A549 (cell line): ENCODE data around the gene KCNF1. TPM values are rescaled to one million over a fixed set of nuclear protein-coding genes. Genes with fewer than 3 reads are reported as not detected.

ENCODE experiments used
- ATAC-seq, 2 experiments: fragments of 200-7000 bp in 1 of 2; fragments of >200 bp in 1 of 2; cut with Nextera tagmentation in 1 of 2; cut with Tn5 transposase in 1 of 2; 3 replicates each; pipeline versions ENCODE4 v1.8.0 to v1.9.1; 2018 to 2020; ENCODE audit warnings: mild to moderate bottlenecking in 1 of 2, moderate library complexity in 1 of 2
- CTCF ChIA-PET: fragments of 300-600 bp; sonication (Branson Sonifier 250); formaldehyde crosslinking; extraction: SDS; loops from one replicate; lab custom pipeline; 2021; ENCODE audit warnings: antibody characterized with exemption, inconsistent platforms; lab: Yijun Ruan, JAX
- POLR2A ChIA-PET: fragments of 350-600 bp; formaldehyde crosslinking; extraction: SDS; loops from one replicate; lab custom pipeline; 2021; ENCODE audit warnings: antibody characterized with exemption, inconsistent platforms; lab: Yijun Ruan, JAX
- DNase-seq, 2 experiments: peaks; one replicate each; pipeline versions ENCODE4 v3.0.0 to v3.0.0-alpha.2; 2011 to 2016; ENCODE audit warnings: low read depth in 1 of 2, low spot score in 1 of 2
- FAIRE-seq: peaks from 2 replicates; lab custom pipeline; 2011; peaks lifted over from hg19 to GRCh38; lab: Jason Lieb, UNC
- H3K27ac ChIP-seq, 2 experiments: fragments of >200 bp; sonication (Bioruptor Twin); formaldehyde crosslinking; 3 replicates each; pipeline ENCODE4 v1.5.1; 2016 to 2017
- H3K4me1 ChIP-seq: fragments of >200 bp; sonication (Bioruptor Twin); formaldehyde crosslinking; 3 replicates; pipeline ENCODE4 v1.6.1; 2016
- H3K4me2 ChIP-seq: fragments of >200 bp; sonication (Bioruptor Twin); formaldehyde crosslinking; 3 replicates; pipeline ENCODE4 v1.6.1; 2016
- H3K4me3 ChIP-seq: fragments of >200 bp; sonication (Bioruptor Twin); formaldehyde crosslinking; 3 replicates; pipeline ENCODE4 v1.5.1; 2016
- H3K9me3 ChIP-seq: fragments of >200 bp; sonication (Bioruptor Twin); formaldehyde crosslinking; 3 replicates; pipeline ENCODE4 v1.6.1; 2016
- BHLHE40 ChIP-seq: IDR thresholded peaks from 2 replicates; pipeline ENCODE4 v1.6.1; 2012; ENCODE audit warnings: low read depth, low read length, inconsistent platforms
- CHD4 ChIP-seq: fragments of 200-600 bp; sonication (generic); IDR thresholded peaks from 2 replicates; pipeline ENCODE4 v1.6.1; 2016; ENCODE audit warnings: antibody characterized with exemption, mild to moderate bottlenecking, borderline replicate concordance
- EHMT2 ChIP-seq: fragments of 200-600 bp; sonication (generic); IDR thresholded peaks from 2 replicates; pipeline ENCODE4 v1.6.1; 2016; ENCODE audit warnings: antibody characterized with exemption, low read depth, mild to moderate bottlenecking, moderate library complexity
- ESRRA ChIP-seq: fragments of 150-350 bp; IDR thresholded peaks from 2 replicates; pipeline ENCODE4 v1.6.1; 2014; ENCODE audit warnings: mild to moderate bottlenecking, low read length, borderline replicate concordance
- FOSL2 ChIP-seq, 2 experiments: fragments of 450-650 bp in 1 of 2; fragments of >200 bp in 1 of 2; sonication (Bioruptor Twin) in 1 of 2; formaldehyde crosslinking; IDR thresholded peaks; 2 replicates each; pipeline versions ENCODE4 v1.5.0 to v1.6.1; 2016 to 2020; ENCODE audit warnings: mild to moderate bottlenecking in 1 of 2, moderate library complexity in 1 of 2
- HOXB13 ChIP-seq: fragments of 250-450 bp; sonication (Bioruptor Pico); IDR thresholded peaks from 2 replicates; pipeline ENCODE4 v1.5.0; 2020; ENCODE audit warnings: low read depth, mild to moderate bottlenecking, moderate library complexity
- HOXB5 ChIP-seq: fragments of 250-450 bp; sonication (Bioruptor Pico); IDR thresholded peaks from 2 replicates; pipeline ENCODE4 v1.5.0; 2020; ENCODE audit warnings: mild to moderate bottlenecking, moderate library complexity
- JUN ChIP-seq, 2 experiments: fragments of >200 bp; sonication (Bioruptor Twin); formaldehyde crosslinking; IDR thresholded peaks; 2 replicates in 1 of 2; 3 replicates in 1 of 2; pipeline ENCODE4 v1.6.1; 2016 to 2017
- KDM1A ChIP-seq: fragments of 200-600 bp; sonication (generic); IDR thresholded peaks from 2 replicates; pipeline ENCODE4 v1.6.1; 2016; ENCODE audit warnings: low read depth, mild to moderate bottlenecking
- MYC ChIP-seq: IDR thresholded peaks from 2 replicates; pipeline ENCODE4 v1.6.1; 2012; ENCODE audit warnings: mild to moderate bottlenecking, inconsistent platforms, low read length, improper control_type of control experiment, borderline replicate concordance
- NPAS2 ChIP-seq: fragments of 250-450 bp; sonication (Bioruptor Pico); IDR thresholded peaks from 2 replicates; pipeline ENCODE4 v1.8.0; 2022; ENCODE audit warnings: mild to moderate bottlenecking, moderate library complexity, borderline replicate concordance
- POLR2AphosphoS2 ChIP-seq: conservative IDR thresholded peaks from 2 replicates; pipeline ENCODE4 v1.6.1; 2012; ENCODE audit warnings: low read length, improper control_type of control experiment, inconsistent platforms
- RAD21 ChIP-seq, 2 experiments: fragments of >200 bp in 1 of 2; sonication (Bioruptor Twin) in 1 of 2; formaldehyde crosslinking in 1 of 2; IDR thresholded peaks in 1 of 2; conservative IDR thresholded peaks in 1 of 2; 2 replicates in 1 of 2; 3 replicates in 1 of 2; pipeline ENCODE4 v1.6.1; 2012 to 2018; ENCODE audit warnings: inconsistent platforms in 1 of 2
- RARB ChIP-seq: fragments of 250-450 bp; sonication (Bioruptor Pico); IDR thresholded peaks from 2 replicates; pipeline ENCODE4 v1.8.0; 2021; ENCODE audit warnings: mild to moderate bottlenecking, moderate library complexity
- RCOR1 ChIP-seq: fragments of 150-350 bp; IDR thresholded peaks from 2 replicates; pipeline ENCODE4 v1.6.1; 2014; ENCODE audit warnings: antibody characterized with exemption, low read length, low read depth
- SMC3 ChIP-seq: fragments of >200 bp; sonication (Bioruptor Twin); formaldehyde crosslinking; IDR thresholded peaks from 3 replicates; pipeline ENCODE4 v1.6.1; 2018; ENCODE audit warnings: inconsistent platforms
- SREBF2 ChIP-seq: fragments of 450-650 bp; IDR thresholded peaks from 2 replicates; pipeline ENCODE4 v1.6.1; 2014; ENCODE audit warnings: mild to moderate bottlenecking, moderate library complexity
- ZC3H11A ChIP-seq: fragments of 450-650 bp; IDR thresholded peaks from 2 replicates; pipeline ENCODE4 v1.6.1; 2014; ENCODE audit warnings: antibody characterized with exemption, mild to moderate bottlenecking
- ZFP36 ChIP-seq: fragments of 450-650 bp; IDR thresholded peaks from 2 replicates; pipeline ENCODE4 v1.6.1; 2014; ENCODE audit warnings: borderline replicate concordance; ENCODE audit not compliant: partially characterized antibody
- ZNF302 ChIP-seq: fragments of 250-450 bp; sonication (Bioruptor Pico); IDR thresholded peaks from 2 replicates; pipeline ENCODE4 v1.9.0; 2021; ENCODE audit warnings: inconsistent platforms, mild to moderate bottlenecking, moderate library complexity
- WGBS: methylation state at CpG from one replicate; pipeline ENCODE4 v1.1.6; 2017; ENCODE audit errors: missing lambda C conversion rate; 5-methylcytosine and 5-hydroxymethylcytosine counted together
- polyA plus RNA-seq, 4 experiments: library from polyadenylated mRNA; depleted of rRNA in 3 of 4; stranded (reverse); fragments of >200 nt; fragmentation: RNase III in 1 of 4; extraction: RNeasy Plus Mini Kit Qiagen cat#74134 plus additional on column Dnase treatment in 1 of 4; gene quantifications; 2 replicates in 3 of 4; 3 replicates in 1 of 4; pipeline ENCODE4 v1.2.3, GENCODE V29; 2011 to 2017
- TF ChIP-seq, protein P1 (sequence below): fragments of >200 bp; sonication (Bioruptor Twin); formaldehyde crosslinking; IDR thresholded peaks from 3 replicates; pipeline ENCODE4 v1.6.1; 2016
- TF ChIP-seq, protein P2 (sequence below): fragments of 200-600 bp; sonication (generic); IDR thresholded peaks from 2 replicates; pipeline ENCODE4 v1.6.1; 2016; ENCODE audit warnings: antibody characterized with exemption, mild to moderate bottlenecking, moderate library complexity
- TF ChIP-seq, protein P3 (sequence below): fragments of >200 bp; sonication (Bioruptor Twin); formaldehyde crosslinking; IDR thresholded peaks from 2 replicates; pipeline ENCODE4 v1.6.1; 2016
- TF ChIP-seq, protein P4 (sequence below): IDR thresholded peaks from 2 replicates; pipeline ENCODE4 v1.6.1; 2012
- TF ChIP-seq, protein P5 (sequence below): fragments of 450-650 bp; IDR thresholded peaks from 2 replicates; pipeline ENCODE4 v1.6.1; 2014; ENCODE audit warnings: antibody characterized with exemption

KCNF1 gene
- polyA plus RNA-seq, 2 of the 4 experiments (the other 2 are of a cell fraction), result 3.7 to 4.4 TPM

- ATAC-seq (no peak), DNase-seq (no peak), FAIRE-seq (no peak)
- ChIA-PET CTCF (interaction anchor here (1.5 to 2.1 kb wide), 2 partner anchors 86 to 205 kb away, joined by 3 to 7 read pairs; no protein-coding TSS in a partner anchor), POLR2A (no interaction called here)
- no peaks in the 10 kb centered on the region for H3K9me3 ChIP-seq
- peaks cover 4% of the 10 kb centered on the region; the same call in 2 of the 3 replicates for H3K4me1 ChIP-seq
- H3K4me2 ChIP-seq, result no peak overlapping the region
- no peak for TF ChIP-seq CHD4
- no peak for TF ChIP-seq MYC
- TF ChIP-seq, protein P1, sequence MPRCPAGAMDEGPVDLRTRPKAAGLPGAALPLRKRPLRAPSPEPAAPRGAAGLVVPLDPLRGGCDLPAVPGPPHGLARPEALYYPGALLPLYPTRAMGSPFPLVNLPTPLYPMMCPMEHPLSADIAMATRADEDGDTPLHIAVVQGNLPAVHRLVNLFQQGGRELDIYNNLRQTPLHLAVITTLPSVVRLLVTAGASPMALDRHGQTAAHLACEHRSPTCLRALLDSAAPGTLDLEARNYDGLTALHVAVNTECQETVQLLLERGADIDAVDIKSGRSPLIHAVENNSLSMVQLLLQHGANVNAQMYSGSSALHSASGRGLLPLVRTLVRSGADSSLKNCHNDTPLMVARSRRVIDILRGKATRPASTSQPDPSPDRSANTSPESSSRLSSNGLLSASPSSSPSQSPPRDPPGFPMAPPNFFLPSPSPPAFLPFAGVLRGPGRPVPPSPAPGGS, result no peak
- TF ChIP-seq, protein P2, sequence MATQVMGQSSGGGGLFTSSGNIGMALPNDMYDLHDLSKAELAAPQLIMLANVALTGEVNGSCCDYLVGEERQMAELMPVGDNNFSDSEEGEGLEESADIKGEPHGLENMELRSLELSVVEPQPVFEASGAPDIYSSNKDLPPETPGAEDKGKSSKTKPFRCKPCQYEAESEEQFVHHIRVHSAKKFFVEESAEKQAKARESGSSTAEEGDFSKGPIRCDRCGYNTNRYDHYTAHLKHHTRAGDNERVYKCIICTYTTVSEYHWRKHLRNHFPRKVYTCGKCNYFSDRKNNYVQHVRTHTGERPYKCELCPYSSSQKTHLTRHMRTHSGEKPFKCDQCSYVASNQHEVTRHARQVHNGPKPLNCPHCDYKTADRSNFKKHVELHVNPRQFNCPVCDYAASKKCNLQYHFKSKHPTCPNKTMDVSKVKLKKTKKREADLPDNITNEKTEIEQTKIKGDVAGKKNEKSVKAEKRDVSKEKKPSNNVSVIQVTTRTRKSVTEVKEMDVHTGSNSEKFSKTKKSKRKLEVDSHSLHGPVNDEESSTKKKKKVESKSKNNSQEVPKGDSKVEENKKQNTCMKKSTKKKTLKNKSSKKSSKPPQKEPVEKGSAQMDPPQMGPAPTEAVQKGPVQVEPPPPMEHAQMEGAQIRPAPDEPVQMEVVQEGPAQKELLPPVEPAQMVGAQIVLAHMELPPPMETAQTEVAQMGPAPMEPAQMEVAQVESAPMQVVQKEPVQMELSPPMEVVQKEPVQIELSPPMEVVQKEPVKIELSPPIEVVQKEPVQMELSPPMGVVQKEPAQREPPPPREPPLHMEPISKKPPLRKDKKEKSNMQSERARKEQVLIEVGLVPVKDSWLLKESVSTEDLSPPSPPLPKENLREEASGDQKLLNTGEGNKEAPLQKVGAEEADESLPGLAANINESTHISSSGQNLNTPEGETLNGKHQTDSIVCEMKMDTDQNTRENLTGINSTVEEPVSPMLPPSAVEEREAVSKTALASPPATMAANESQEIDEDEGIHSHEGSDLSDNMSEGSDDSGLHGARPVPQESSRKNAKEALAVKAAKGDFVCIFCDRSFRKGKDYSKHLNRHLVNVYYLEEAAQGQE, result no peak
- TF ChIP-seq POLR2AphosphoS2, result no peak
- no peak for TF ChIP-seq RCOR1
- no peak for TF ChIP-seq FOSL2 (IDR thresholded peaks at IDR 0.05)
- no peak for TF ChIP-seq FOSL2 (CRISPR knock-in tag; IDR thresholded peaks at IDR 0.05)
- no peak for TF ChIP-seq RAD21 (conservative IDR thresholded peaks at IDR 0.05 in 1 of 2, IDR thresholded peaks at IDR 0.05 in 1 of 2)
- TF ChIP-seq NPAS2 (CRISPR knock-in tag), result no peak
- TF ChIP-seq, protein P3, sequence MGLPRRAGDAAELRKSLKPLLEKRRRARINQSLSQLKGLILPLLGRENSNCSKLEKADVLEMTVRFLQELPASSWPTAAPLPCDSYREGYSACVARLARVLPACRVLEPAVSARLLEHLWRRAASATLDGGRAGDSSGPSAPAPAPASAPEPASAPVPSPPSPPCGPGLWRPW, result no peak
- TF ChIP-seq, protein P4, sequence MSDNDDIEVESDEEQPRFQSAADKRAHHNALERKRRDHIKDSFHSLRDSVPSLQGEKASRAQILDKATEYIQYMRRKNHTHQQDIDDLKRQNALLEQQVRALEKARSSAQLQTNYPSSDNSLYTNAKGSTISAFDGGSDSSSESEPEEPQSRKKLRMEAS, result no peak
- no peak for TF ChIP-seq ZC3H11A
- no peak for TF ChIP-seq EHMT2
- no peak for TF ChIP-seq RARB
- no peak for TF ChIP-seq ESRRA
- TF ChIP-seq KDM1A, result no peak
- TF ChIP-seq ZFP36, result no peak
- TF ChIP-seq HOXB5, result no peak
- 90% methylated on average over 19 of the region's 20 CpGs for WGBS
- H3K27ac ChIP-seq, result no peak overlapping the region
- no peak overlapping the region for H3K4me3 ChIP-seq
Measured at GRCh38 chr2:10918661-10919409, 7.1 kb downstream of the KCNF1 start.

GRCh38 chr2:10919410-10919770 is 7.7 kb downstream of the KCNF1 start:
- Histone ChIP-seq H3K27ac (no peak overlapping the region), H3K4me1 (no peaks in the 10 kb centered on the region), H3K9me3 (no peaks in the 10 kb centered on the region), H3K4me3 (no peak overlapping the region), H3K4me2 (no peak overlapping the region)
- 90% methylated on average over 9 of the region's 9 CpGs for WGBS
- no peak for ATAC-seq
- DNase-seq, result no peak
- ChIA-PET CTCF (interaction anchor here (1.5 kb wide), 1 partner anchor 87 kb away, joined by 3 read pairs; no protein-coding TSS in a partner anchor), POLR2A (no interaction called here)
- no peak for FAIRE-seq
- TF ChIP-seq, protein P1, result no peak
- TF ChIP-seq BHLHE40, result no peak
- TF ChIP-seq SMC3, result no peak
- no peak for TF ChIP-seq ZNF302 (CRISPR knock-in tag)
- no peak for TF ChIP-seq SREBF2
- TF ChIP-seq, protein P2, result no peak
- TF ChIP-seq HOXB13 (CRISPR knock-in tag), result no peak
- no peak for TF ChIP-seq JUN (IDR thresholded peaks at IDR 0.05)
- TF ChIP-seq, protein P5, sequence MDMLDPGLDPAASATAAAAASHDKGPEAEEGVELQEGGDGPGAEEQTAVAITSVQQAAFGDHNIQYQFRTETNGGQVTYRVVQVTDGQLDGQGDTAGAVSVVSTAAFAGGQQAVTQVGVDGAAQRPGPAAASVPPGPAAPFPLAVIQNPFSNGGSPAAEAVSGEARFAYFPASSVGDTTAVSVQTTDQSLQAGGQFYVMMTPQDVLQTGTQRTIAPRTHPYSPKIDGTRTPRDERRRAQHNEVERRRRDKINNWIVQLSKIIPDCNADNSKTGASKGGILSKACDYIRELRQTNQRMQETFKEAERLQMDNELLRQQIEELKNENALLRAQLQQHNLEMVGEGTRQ, result no peak
